NCI-H524 treated with DMSO at 0.1 percent for 48 hours (cell line): Measurements from ENCODE around the gene TBC1D1.

ENCODE experiments used
- DNase-seq: peaks from one replicate; lab custom pipeline; 2025; lab: John Stamatoyannopoulos, UW

The TBC1D1 gene

GRCh38 chr4:38050560-38051350, 159.9 kb downstream of the TBC1D1 start:
- DNase-seq, result no peak

- DNase-seq, result peak; percentile 35
Observed at GRCh38 chr4:38055566-38055965, 164.7 kb downstream of the TBC1D1 start.

DNA sequence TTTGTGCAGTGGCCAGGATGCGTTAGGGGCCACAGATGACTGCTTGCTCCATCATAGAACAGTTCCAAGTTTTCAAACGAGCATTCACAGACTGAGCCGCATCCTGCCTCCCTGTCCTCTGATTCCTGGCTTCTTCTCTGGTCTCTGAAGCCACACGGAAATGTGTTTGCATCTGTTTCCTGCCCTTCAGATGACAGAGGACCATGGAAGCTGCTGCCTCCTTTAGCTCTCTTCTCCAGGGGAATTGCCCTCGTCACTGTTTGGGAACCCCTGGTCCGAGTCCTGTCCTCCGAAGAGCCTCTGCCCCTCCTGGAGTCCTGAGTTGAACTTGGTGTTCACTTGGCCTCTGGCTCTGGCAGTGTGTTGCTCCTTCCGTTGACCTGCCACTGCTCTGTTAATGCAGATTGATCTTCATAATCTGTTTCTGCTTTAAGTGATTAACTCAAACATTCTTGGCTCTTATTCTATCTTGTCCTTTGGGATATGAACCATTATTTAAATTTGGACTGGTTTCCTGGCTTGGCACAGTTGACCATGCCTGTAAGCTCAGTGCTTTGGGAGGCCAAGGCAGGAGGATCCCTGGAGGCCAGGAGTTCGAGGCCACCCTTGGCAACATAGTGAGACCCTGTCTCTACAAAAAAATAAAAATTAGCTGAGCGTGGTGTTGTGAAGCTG, 165.3 kb downstream of the TBC1D1 start:
- no peak for DNase-seq

- DNase-seq, result no peak
Observed at GRCh38 chr4:38058151-38058550, 167.3 kb downstream of the TBC1D1 start.

- DNase-seq, result no peak
Observed at GRCh38 chr4:38060829-38061431, 170.0 kb downstream of the TBC1D1 start.

- peak; percentile 30 for DNase-seq
Observed at GRCh38 chr4:38062088-38062775, 171.3 kb downstream of the TBC1D1 start.

DNA sequence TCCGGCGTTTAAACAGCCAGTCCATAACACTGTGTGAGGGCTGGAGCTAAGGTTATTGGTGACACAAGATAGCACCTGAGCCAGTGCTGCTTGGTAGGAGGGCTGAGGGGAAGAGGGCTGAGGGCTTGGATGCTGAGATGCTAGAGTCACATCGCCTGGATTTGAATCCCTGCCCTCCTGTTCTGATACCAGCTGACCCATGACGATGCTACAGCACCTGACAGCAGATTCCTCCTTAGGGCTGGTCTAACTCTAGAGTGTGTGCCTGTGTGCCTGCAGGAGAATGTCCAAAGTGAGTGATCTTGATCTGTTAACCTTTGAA, 171.9 kb downstream of the TBC1D1 start:
- DNase-seq, result no peak

DNA sequence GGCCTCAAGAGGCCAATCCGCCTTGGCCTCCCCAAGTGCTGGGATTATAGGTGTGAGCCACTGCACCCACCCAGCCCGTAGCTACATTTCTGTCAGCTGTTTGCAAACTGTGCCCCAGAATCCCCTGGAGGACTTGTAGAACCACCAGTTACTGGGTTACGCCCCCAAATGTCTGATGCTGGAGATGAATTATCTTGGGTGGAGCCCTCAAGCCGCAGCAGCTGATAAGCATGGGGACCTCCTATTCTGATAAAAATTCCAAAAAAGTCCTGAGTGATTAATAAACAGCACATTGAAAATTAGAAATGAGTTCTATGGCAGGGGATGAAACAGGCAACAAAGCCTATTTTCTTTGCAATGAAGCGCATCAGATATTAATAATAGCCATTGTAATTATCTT, 174.3 kb downstream of the TBC1D1 start:
- DNase-seq, result no peak

- no peak for DNase-seq
Observed at GRCh38 chr4:38065900-38066299, 175.0 kb downstream of the TBC1D1 start.

GRCh38 chr4:38067499-38067898, 176.6 kb downstream of the TBC1D1 start:
- DNase-seq, result no peak

DNA sequence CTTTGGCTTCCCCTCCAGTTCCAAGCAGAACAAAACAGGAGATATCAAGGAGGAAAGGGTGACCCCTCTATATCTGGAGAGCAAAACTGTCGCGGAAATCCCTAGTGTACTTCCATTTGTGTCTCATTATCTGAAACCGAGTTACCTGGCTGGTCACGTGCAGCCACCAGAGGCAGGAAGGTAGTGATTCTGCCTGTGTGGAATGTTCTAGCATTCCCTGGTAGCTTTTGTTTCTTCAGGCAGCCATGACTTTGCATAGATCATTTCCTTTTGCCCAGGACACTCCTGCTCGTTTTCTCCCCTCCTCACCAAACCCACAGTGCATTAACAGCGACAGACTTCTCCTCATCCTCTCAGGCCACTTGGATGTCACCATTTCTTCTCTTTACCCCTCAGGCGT, 177.2 kb downstream of the TBC1D1 start:
- DNase-seq, result no peak

DNA sequence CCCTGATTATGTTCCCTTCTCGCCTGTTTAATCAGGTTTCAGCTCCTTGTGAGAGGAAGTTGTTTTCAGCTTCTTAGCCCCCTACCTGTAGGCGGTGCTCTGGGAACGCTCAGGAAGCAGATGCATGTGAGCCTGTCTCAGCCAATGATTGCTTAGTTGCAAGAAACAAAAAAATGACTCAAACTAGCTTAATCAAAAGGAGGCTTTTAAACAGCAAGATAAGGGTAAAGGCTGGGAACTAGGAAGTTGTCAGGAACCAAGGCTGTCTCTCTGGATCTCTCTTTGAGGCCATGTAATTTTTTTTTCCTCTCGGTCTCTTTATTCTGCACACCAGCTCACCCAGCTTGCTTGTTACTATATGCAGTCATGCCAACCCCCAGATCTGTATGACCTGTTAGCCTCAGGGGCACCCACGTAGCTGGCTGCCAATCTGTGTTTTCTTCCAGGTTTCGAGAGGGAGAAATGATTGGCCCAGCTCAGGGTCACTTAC, 178.4 kb downstream of the TBC1D1 start:
- DNase-seq, result no peak

DNA sequence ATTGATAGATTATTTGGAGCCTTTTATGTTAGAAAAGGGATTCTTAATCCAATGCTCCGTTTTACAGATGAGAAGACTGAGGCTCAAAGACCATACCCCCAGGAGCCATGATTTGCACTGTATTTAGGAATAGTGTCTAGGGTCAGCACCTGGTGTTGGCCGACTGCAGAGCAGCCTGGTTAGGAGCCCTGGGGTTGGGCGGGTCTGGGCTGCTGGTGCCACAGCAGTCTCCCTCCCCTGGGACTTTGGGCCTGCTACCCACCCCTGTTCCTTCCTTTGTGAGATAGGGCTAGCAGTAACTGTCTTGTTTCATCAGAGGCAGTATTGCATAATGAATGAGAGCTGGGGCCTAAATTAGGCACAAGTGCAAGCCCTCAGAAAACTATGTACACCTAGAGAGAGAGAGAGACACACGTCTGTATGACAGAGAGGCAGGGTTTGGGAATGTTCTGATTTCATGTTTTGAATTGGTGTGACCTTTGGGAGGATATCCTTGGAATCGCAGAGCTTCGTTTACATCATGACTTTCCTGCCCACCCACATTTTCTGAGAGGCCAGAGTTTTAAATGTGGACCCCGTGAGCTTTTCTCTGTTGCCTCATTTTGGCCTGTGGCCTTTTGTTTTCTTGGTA, 181.0 kb downstream of the TBC1D1 start:
- DNase-seq, result no peak

DNA sequence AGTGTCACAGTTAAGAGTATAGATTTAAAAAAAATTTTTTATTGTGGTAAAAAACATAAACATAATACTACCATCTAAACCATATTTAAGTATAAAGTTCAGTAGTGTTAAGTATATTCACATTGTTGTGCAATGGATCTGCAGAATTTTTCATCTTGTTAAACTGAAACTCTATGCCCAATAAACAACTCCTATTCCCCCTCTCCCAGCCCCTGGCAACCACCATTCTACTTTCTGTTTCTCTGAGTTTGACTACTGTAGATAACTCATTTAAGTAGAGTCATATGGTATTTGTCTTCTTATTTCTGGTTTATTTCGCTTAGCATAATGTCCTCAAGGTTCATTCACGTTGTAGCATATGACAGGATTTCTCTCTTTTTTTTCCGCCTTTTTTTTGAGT, 181.7 kb downstream of the TBC1D1 start:
- no peak for DNase-seq

DNA sequence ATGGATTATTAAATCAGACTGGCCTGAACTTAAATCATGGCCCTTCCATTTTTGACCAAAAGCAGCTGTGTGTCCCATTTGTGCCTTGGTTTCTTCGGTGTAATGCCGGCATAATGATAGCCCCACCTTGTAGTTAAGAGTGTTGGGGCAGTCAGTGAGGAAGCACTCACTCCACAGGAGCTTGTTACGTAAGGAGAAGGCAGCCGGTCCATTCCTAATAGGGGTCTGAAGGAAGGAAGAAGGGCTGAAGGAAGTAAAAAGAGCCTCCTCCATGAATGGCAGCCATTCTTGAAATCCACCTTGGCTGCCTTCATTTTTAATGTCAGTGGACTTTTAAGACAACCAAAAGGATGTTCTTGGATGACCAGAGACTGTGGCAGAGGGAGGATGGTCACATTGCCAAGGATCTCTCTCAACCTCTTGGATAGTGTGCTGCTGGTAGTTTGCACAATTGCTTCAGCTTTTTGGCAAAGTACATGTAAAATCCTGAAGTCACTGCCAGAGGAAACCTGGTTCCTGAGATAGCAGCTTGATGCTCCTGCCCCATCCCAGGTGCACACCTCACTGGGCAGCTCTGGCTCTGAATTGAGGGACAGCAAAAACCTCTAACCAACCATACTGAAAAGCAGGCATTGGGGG, 182.8 kb downstream of the TBC1D1 start:
- no peak for DNase-seq

DNA sequence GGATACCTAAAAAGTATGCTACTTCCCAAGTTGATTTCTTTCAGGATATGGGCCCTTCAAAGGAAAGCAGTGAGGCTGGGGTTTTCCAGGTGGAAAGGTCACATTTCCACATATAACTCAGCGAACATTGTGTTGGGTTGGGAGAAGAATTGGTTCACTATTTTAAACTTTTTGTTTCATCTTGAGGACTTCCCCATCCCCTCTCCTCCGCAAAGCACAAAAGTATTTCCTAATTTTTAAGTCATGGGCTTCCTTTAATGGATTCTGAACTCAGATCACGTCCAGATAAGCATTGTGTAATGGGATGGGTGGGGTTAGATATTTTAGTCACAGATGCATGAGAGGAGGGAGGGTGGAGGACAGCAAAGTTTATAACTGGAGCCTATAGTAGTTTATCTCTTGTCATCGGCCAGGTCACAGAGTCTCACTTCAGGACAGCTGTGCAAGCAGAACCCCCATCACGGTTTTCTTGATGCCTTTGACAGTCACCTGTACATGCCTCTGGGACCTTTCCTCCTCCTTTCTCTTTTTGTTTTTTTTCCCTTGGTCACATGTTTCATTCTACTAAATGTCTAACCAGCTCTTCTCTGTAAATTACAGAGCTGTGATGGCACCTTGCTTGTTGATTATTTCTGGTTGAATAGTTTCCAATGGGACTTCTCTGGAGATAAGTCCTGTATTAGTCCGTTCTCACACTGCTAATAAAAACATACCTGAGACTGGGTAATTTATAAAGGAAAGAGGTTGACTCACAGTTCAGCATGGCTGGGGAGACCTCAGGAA, 184.7 kb downstream of the TBC1D1 start:
- no peak for DNase-seq

- DNase-seq, result no peak
Observed at GRCh38 chr4:38076153-38076669, 185.3 kb downstream of the TBC1D1 start.

- DNase-seq, result no peak
Observed at GRCh38 chr4:38077791-38078489, 187.1 kb downstream of the TBC1D1 start.

GRCh38 chr4:38078590-38079421, 187.9 kb downstream of the TBC1D1 start:
- no peak for DNase-seq
